Loucy (cell line): ENCODE results near the gene RPRD2.

Experiments used
- CTCF ChIP-seq: fragments of 200-600 bp; sonication (generic); conservative IDR thresholded peaks from 2 replicates; pipeline ENCODE4 v1.5.1; 2014; ENCODE audit warnings: mild to moderate bottlenecking, antibody characterized with exemption, low read length
- EZH2phosphoT487 ChIP-seq: fragments of 200-600 bp; IDR thresholded peaks from 2 replicates; pipeline ENCODE4 v1.6.1; 2018; ENCODE audit warnings: antibody characterized with exemption, mild to moderate bottlenecking, moderate library complexity, borderline replicate concordance

- TF ChIP-seq CTCF (no peak), EZH2phosphoT487 (no peak)
These were observed 129.2 kb downstream of the RPRD2 start for GRCh38 chr1:150493175-150493574.
